ENCODE data around the gene PLAAT4.
"Not testable (repeated sequence)": the region's sequence is repeated elsewhere in the genome, so short reads cannot be mapped to it uniquely, and the experiment has no call there.

Gene PLAAT4

GRCh38 chr11:63523151-63523550, 13.5 kb upstream of the PLAAT4 start:
- H3K27ac Mint-ChIP-seq: no peak overlapping the region

DNA sequence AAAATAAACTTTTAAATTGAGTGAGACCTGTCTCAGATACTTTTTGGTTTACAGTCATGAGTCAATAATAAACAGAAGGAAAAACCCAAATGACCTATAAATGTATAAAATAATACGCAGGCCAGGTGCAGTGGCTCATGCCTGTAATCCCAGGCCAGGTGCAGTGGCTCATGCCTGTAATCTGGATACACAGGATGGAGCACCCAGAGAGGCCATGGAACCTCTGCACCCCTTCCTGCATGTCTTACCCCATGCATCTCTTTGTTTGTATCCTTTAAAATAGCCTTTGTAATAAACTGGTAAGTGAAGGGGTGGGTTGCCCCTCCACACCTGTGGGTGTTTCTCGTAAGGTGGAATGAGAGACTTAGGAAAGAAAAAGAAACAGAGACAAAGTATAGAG, 8.9 kb upstream of the PLAAT4 start:
- no peak for DNase-seq (ENCODE audit: low spot score in 2 of 2)
- Mint-ChIP-seq H3K36me3 (no peaks in the 10 kb centered on the region), H3K27ac (no peak overlapping the region), H3K4me3 (no peak overlapping the region), H3K4me1 (peaks cover 18% of the 10 kb centered on the region), H3K27me3 (peaks cover 12% of the 10 kb centered on the region), H3K9me3 (peaks cover 9% of the 10 kb centered on the region)
- ATAC-seq (ENCODE audit: low read depth): no peak

More at GRCh38 chr11:63523151-63523550, 13.5 kb upstream of the PLAAT4 start:
- H3K4me1 Mint-ChIP-seq: peaks cover 6% of the 10 kb centered on the region
- DNase-seq (ENCODE audit: low spot score in 2 of 2): no peak
- H3K36me3 Mint-ChIP-seq: peaks cover 6% of the 10 kb centered on the region
- no peak for ATAC-seq (ENCODE audit: low read depth)
- H3K4me3 Mint-ChIP-seq: no peak overlapping the region
- peaks cover 16% of the 10 kb centered on the region for H3K27me3 Mint-ChIP-seq
- H3K9me3 Mint-ChIP-seq: peaks cover 14% of the 10 kb centered on the region

- H3K4me3 Mint-ChIP-seq; DNase-seq (ENCODE audit: low spot score in 2 of 2); H3K36me3 Mint-ChIP-seq; ATAC-seq (ENCODE audit: low read depth); H3K9me3 Mint-ChIP-seq; H3K27ac Mint-ChIP-seq: not testable (repeated sequence)
- peaks cover 10% of the 10 kb centered on the region for H3K27me3 Mint-ChIP-seq
- peaks cover 18% of the 10 kb centered on the region for H3K4me1 Mint-ChIP-seq
Measured at GRCh38 chr11:63528156-63528555, 8.5 kb upstream of the PLAAT4 start.

GRCh38 chr11:63528729-63529278, 7.8 kb upstream of the PLAAT4 start:
- ATAC-seq (ENCODE audit: low read depth); H3K36me3 Mint-ChIP-seq; DNase-seq (ENCODE audit: low spot score in 2 of 2); H3K27ac Mint-ChIP-seq; H3K9me3 Mint-ChIP-seq; H3K4me3 Mint-ChIP-seq; H3K27me3 Mint-ChIP-seq: not testable (repeated sequence)
- peaks cover 18% of the 10 kb centered on the region for H3K4me1 Mint-ChIP-seq

DNA sequence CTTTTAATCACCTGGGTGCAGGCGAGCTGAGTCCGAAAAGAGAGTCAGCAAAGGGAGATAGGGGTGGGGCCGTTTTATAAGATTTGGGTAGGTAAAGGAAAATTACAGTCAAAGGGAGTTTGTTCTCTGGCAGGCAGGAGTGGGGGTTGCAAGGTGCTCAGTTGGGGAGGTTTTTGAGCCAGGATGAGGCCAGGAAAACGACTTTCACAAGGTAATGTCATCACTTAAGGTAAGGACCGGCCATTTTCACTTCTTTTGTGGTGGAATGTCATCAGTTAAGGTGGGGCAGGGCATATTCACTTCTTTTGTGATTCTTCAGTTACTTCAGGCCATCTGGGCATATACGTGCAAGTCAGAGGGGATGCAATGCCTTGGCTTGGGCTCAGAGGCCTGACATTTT, 7.2 kb upstream of the PLAAT4 start:
- not testable (repeated sequence) for H3K27ac Mint-ChIP-seq; H3K4me3 Mint-ChIP-seq; H3K27me3 Mint-ChIP-seq; ATAC-seq (ENCODE audit: low read depth); H3K36me3 Mint-ChIP-seq; DNase-seq (ENCODE audit: low spot score in 2 of 2); H3K9me3 Mint-ChIP-seq
- peaks cover 18% of the 10 kb centered on the region for H3K4me1 Mint-ChIP-seq

DNA sequence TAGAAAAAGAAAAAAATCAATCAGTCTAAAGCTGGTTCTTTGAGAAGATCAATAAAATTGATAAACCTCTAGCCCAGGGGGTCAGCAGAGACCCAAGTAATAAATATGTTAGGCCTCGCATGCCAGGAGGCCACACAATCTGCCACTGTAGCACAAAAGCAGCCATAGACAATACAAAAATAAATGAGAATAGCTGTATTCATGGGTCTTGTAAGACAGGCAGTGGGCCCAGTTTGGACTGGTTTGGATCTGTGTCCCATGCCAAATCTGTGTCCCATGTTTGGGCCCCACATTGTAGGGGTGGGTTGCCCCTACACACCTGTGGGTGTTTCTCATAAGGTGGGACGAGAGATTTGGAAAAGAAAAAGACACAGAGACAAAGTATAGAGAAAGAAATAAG, 6.6 kb upstream of the PLAAT4 start:
- no peak overlapping the region for H3K27ac Mint-ChIP-seq
- no peak for DNase-seq (ENCODE audit: low spot score in 2 of 2)
- no peak for ATAC-seq (ENCODE audit: low read depth)
- peaks cover 2% of the 10 kb centered on the region for H3K27me3 Mint-ChIP-seq
- H3K9me3 Mint-ChIP-seq: no peaks in the 10 kb centered on the region
- no peak overlapping the region for H3K4me3 Mint-ChIP-seq
- H3K4me1 Mint-ChIP-seq: peaks cover 18% of the 10 kb centered on the region
- no peaks in the 10 kb centered on the region for H3K36me3 Mint-ChIP-seq

DNA sequence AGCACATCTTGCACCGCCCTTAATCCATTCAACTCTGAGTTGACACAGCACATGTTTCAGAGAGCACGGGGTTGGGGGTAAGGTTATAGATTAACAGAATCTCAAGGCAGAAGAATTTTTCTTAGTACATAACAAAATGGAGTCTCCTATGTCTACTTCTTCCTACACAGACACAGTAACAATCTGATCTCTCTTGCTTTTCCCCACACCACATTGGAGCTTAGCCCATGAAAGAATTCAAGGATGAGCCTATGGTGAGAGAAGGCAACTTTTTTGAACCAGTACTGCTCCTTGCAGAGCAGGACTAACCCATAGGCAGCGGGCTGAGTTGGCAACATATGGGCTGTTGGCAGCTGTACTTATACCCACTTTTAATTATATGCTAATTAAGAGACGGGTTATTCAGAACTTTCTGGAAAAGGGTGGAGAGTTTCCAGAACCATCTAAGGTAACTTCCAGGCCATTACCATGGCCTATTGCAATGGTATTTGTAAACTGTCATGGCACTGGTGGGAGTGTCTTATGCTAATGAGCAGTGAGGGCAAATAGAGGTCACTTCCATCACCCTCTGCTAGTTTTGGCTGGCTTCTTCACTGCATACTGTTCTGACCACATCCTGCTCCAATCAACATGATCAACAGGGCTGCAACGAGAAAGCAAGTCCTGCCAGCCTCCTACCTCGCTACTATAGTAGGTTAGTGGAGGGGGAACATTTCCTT, 5.4 kb upstream of the PLAAT4 start:
- H3K4me3 Mint-ChIP-seq: peak overlapping the region; percentile 14
- not testable (repeated sequence) for H3K9me3 Mint-ChIP-seq, H3K36me3 Mint-ChIP-seq, H3K27me3 Mint-ChIP-seq
- DNase-seq (ENCODE audit: low spot score in 2 of 2) (peak in 1 of 2 donors; percentile 48), ATAC-seq (ENCODE audit: low read depth) (peak; percentile 98)
- H3K27ac Mint-ChIP-seq: peak overlapping the region; percentile 43
- peaks cover 22% of the 10 kb centered on the region for H3K4me1 Mint-ChIP-seq

- H3K27ac Mint-ChIP-seq: peak overlapping the region; percentile 43
- H3K9me3 Mint-ChIP-seq: no peaks in the 10 kb centered on the region
- DNase-seq (ENCODE audit: low spot score in 2 of 2) (no peak), ATAC-seq (ENCODE audit: low read depth) (no peak)
- H3K4me1 Mint-ChIP-seq: peaks cover 26% of the 10 kb centered on the region
- peak overlapping the region; percentile 37 for H3K4me3 Mint-ChIP-seq
- H3K27me3 Mint-ChIP-seq: no peaks in the 10 kb centered on the region
- H3K36me3 Mint-ChIP-seq: no peaks in the 10 kb centered on the region
Measured at GRCh38 chr11:63532117-63532516, 4.5 kb upstream of the PLAAT4 start.

- Mint-ChIP-seq H3K4me3 (no peak overlapping the region), H3K36me3 (no peaks in the 10 kb centered on the region), H3K27me3 (no peaks in the 10 kb centered on the region), H3K9me3 (no peaks in the 10 kb centered on the region), H3K4me1 (peaks cover 30% of the 10 kb centered on the region), H3K27ac (no peak overlapping the region)
- DNase-seq (ENCODE audit: low spot score in 2 of 2): no peak
- ATAC-seq (ENCODE audit: low read depth): no peak
Measured at GRCh38 chr11:63532799-63533475, 3.7 kb upstream of the PLAAT4 start.

DNA sequence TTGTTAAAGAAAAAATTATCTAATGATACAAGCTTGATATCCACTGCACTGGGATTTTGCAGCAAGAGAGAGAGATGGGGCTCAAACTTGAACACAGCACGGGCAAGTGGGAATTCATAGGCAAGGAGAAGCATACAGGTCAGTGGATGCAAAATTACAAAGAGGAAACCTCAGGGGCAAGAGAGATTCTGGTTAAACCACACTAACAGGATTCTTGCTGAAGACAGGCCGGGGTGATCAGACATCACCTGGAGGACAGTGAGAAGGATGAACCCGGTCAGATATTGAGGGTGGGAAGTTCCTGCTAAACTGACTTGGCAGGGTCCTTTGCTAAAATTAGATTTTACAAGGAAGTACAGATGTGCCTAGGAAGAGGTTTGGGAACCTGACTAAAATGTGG, 2.5 kb upstream of the PLAAT4 start:
- DNase-seq (ENCODE audit: low spot score in 2 of 2): no peak
- no peak overlapping the region for H3K4me3 Mint-ChIP-seq
- H3K4me1 Mint-ChIP-seq: peaks cover 35% of the 10 kb centered on the region
- no peak overlapping the region for H3K27ac Mint-ChIP-seq
- no peak for ATAC-seq (ENCODE audit: low read depth)
- peaks cover 3% of the 10 kb centered on the region for H3K36me3 Mint-ChIP-seq
- H3K9me3 Mint-ChIP-seq: no peaks in the 10 kb centered on the region
- H3K27me3 Mint-ChIP-seq: no peaks in the 10 kb centered on the region

- H3K36me3 Mint-ChIP-seq: peaks cover 3% of the 10 kb centered on the region
- H3K27me3 Mint-ChIP-seq: no peaks in the 10 kb centered on the region
- ATAC-seq (ENCODE audit: low read depth) (peak; percentile 23), DNase-seq (ENCODE audit: low spot score in 2 of 2) (no peak)
- no peaks in the 10 kb centered on the region for H3K9me3 Mint-ChIP-seq
- H3K4me3 Mint-ChIP-seq: no peak overlapping the region
- peaks cover 35% of the 10 kb centered on the region for H3K4me1 Mint-ChIP-seq
- no peak overlapping the region for H3K27ac Mint-ChIP-seq
Measured at GRCh38 chr11:63534895-63535461, 1.6 kb upstream of the PLAAT4 start.

DNA sequence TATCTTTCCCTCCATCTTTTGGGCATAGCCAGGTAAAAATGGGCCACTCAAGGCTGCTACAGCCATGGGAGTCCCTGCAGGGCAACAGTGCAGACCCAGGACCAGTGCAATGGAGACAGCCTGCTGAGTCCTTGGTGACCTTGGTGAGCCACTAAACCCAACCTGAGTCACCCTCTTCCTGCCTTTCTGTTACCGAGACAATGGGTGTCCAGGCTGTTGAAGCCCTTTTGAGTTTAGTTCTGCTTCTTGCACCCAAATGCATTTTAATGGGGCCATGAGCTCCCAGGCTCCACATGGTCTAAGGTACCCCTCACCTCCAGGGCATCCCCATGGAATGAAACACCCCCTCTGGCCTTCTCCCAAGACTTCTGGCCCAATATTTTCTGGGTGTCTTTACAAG, 874 bp upstream of the PLAAT4 start:
- H3K27ac Mint-ChIP-seq: peak overlapping the region; percentile 92
- H3K27me3 Mint-ChIP-seq: no peaks in the 10 kb centered on the region
- DNase-seq (ENCODE audit: low spot score in 2 of 2) (no peak), ATAC-seq (ENCODE audit: low read depth) (no peak)
- H3K4me1 Mint-ChIP-seq: peaks cover 35% of the 10 kb centered on the region
- H3K9me3 Mint-ChIP-seq: no peaks in the 10 kb centered on the region
- peak overlapping the region; percentile 88 for H3K4me3 Mint-ChIP-seq
- peaks cover 3% of the 10 kb centered on the region for H3K36me3 Mint-ChIP-seq

DNA sequence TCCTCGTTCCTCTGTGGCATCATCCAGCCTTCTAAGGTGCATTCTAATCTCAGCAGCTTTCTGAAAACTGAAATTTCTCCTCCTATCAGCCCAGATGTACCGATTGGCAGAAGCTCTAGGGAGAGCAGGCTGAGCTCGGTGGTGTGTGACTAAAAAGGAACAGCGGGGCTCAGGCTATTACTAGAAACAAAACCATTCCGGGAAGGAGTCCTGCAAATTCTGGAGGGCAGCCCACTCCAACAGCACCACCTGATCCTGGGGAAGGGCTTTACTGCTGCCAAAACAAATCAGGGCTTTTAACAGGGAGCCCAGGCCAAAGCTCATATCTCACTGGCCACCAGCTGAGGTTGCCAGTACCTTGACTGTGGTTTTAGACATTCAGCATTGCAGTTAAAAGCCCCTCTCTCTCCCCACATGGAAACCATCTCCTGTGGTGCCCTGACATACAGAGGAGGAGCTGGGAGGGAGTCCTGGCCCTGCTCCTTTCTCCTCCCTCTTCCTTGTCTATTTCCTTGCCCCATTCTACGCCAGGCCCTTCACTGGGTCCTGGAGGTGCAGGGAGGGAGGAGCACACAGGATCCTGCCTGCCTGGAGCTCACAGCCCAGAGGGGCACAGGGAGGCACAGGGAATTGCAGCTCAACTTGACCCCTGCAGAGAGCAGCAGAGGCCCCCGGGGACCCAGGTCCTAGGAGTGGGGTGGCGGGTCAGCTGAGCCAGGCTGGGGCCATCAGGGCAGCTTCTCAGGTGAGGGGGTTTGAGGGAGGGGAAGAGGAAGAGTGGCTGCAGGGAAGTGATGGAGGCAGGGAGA, 889 bp downstream of the PLAAT4 start:
- Mint-ChIP-seq H3K27ac (peak overlapping the region; percentile 92), H3K27me3 (no peaks in the 10 kb centered on the region), H3K9me3 (no peaks in the 10 kb centered on the region), H3K4me3 (peak overlapping the region; percentile 88), H3K36me3 (peaks cover 3% of the 10 kb centered on the region), H3K4me1 (peaks cover 23% of the 10 kb centered on the region)
- DNase-seq (ENCODE audit: low spot score in 2 of 2) (no peak), ATAC-seq (ENCODE audit: low read depth) (peak; percentile 34)

DNA sequence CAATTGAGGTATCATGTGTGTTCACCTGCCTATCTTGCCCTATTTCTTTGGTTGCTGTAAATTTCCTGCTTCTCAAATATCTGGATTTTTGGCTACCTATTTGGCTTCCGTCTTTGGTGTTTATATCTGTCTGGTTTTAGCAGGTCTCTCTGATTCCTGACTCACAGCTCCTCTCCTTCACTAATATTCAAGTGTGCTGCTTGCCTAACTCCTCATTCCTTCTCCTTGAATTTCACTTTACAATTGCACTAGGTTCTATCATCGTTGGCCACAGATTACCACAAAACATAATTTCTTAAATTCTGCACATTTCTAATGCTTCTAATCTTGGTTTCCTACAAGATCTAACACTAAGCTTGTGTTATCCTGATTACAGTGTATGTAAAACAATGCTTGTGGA, 5.9 kb downstream of the PLAAT4 start:
- not testable (repeated sequence) for H3K27me3 Mint-ChIP-seq; H3K9me3 Mint-ChIP-seq; DNase-seq (ENCODE audit: low spot score in 2 of 2); ATAC-seq (ENCODE audit: low read depth); H3K36me3 Mint-ChIP-seq; H3K4me3 Mint-ChIP-seq
- peak overlapping the region; percentile 5 for H3K27ac Mint-ChIP-seq
- peaks cover 22% of the 10 kb centered on the region for H3K4me1 Mint-ChIP-seq

Measured in memory B cell (primary cell).